Measurements from ENCODE around the gene ALPK3. TPM values are rescaled to one million over a fixed set of nuclear protein-coding genes. Genes with fewer than 3 reads are reported as not detected.

ALPK3 gene
- total and polyA plus RNA-seq, 2 donors, result 1.1 to 1.3 TPM

- WGBS, result 97% methylated on average over 9 of the region's 9 CpGs
- DNase-seq (ENCODE audit: low read depth in 6 of 9, low spot score in 9 of 9), result no peak
- H3K27me3 ChIP-seq (ENCODE audit: control insufficient read depth in 2 of 2, insufficient read depth in 1 of 2, low read length in 1 of 2), result no peaks in the 10 kb centered on the region
- H3K9me3 ChIP-seq (ENCODE audit: control insufficient read depth in 2 of 2, insufficient read depth in 1 of 2, low read length in 1 of 2), result no peaks in the 10 kb centered on the region
- H3K4me3 ChIP-seq (ENCODE audit: low read length in 2 of 2), result no peak overlapping the region
- H3K36me3 ChIP-seq (ENCODE audit: control insufficient read depth in 2 of 2, insufficient read depth in 2 of 2, low read length in 1 of 2), result no peaks in the 10 kb centered on the region
- no peaks in the 10 kb centered on the region for H3K4me1 ChIP-seq (ENCODE audit: control insufficient read depth in 2 of 2, insufficient read depth in 2 of 2, low read length in 2 of 2)
- H3K27ac ChIP-seq (ENCODE audit: low read depth in 1 of 2, low read length in 1 of 2), result no peak overlapping the region
These were observed 10.1 kb downstream of the ALPK3 start for GRCh38 chr15:84827246-84827645.

GRCh38 chr15:84828086-84828908 is 11.1 kb downstream of the ALPK3 start:
- no peaks in the 10 kb centered on the region for H3K4me1 ChIP-seq (ENCODE audit: control insufficient read depth in 2 of 2, insufficient read depth in 2 of 2, low read length in 2 of 2)
- WGBS, result 96% methylated on average over 14 of the region's 14 CpGs
- DNase-seq (ENCODE audit: low read depth in 6 of 9, low spot score in 9 of 9), result no peak
- no peaks in the 10 kb centered on the region for H3K27me3 ChIP-seq (ENCODE audit: control insufficient read depth in 2 of 2, insufficient read depth in 1 of 2, low read length in 1 of 2)
- no peak overlapping the region for H3K4me3 ChIP-seq (ENCODE audit: low read length in 2 of 2)
- H3K36me3 ChIP-seq (ENCODE audit: control insufficient read depth in 2 of 2, insufficient read depth in 2 of 2, low read length in 1 of 2), result no peaks in the 10 kb centered on the region
- H3K9me3 ChIP-seq (ENCODE audit: control insufficient read depth in 2 of 2, insufficient read depth in 1 of 2, low read length in 1 of 2), result no peaks in the 10 kb centered on the region
- H3K27ac ChIP-seq (ENCODE audit: low read depth in 1 of 2, low read length in 1 of 2), result no peak overlapping the region

GRCh38 chr15:84829428-84829827 is 12.3 kb downstream of the ALPK3 start:
- 96% methylated on average over 8 of the region's 8 CpGs for WGBS
- no peaks in the 10 kb centered on the region for H3K9me3 ChIP-seq (ENCODE audit: control insufficient read depth in 2 of 2, insufficient read depth in 1 of 2, low read length in 1 of 2)

GRCh38 chr15:84830036-84830435 is 12.9 kb downstream of the ALPK3 start:
- Histone ChIP-seq H3K36me3 (ENCODE audit: control insufficient read depth in 2 of 2, insufficient read depth in 2 of 2, low read length in 1 of 2) (no peaks in the 10 kb centered on the region), H3K4me1 (ENCODE audit: control insufficient read depth in 2 of 2, insufficient read depth in 2 of 2, low read length in 2 of 2) (no peaks in the 10 kb centered on the region)

More at GRCh38 chr15:84829428-84829827, 12.3 kb downstream of the ALPK3 start:
- Histone ChIP-seq H3K27me3 (ENCODE audit: control insufficient read depth in 2 of 2, insufficient read depth in 1 of 2, low read length in 1 of 2) (no peaks in the 10 kb centered on the region), H3K36me3 (ENCODE audit: control insufficient read depth in 2 of 2, insufficient read depth in 2 of 2, low read length in 1 of 2) (no peaks in the 10 kb centered on the region), H3K4me1 (ENCODE audit: control insufficient read depth in 2 of 2, insufficient read depth in 2 of 2, low read length in 2 of 2) (no peaks in the 10 kb centered on the region), H3K4me3 (ENCODE audit: low read length in 2 of 2) (no peak overlapping the region), H3K27ac (ENCODE audit: low read depth in 1 of 2, low read length in 1 of 2) (no peak overlapping the region)
- no peak for DNase-seq (ENCODE audit: low read depth in 6 of 9, low spot score in 9 of 9)

GRCh38 chr15:84831028-84831427 is 13.9 kb downstream of the ALPK3 start:
- 94% methylated on average over 5 of the region's 5 CpGs for WGBS
- Histone ChIP-seq H3K27ac (ENCODE audit: low read depth in 1 of 2, low read length in 1 of 2) (no peak overlapping the region), H3K4me3 (ENCODE audit: low read length in 2 of 2) (no peak overlapping the region), H3K27me3 (ENCODE audit: control insufficient read depth in 2 of 2, insufficient read depth in 1 of 2, low read length in 1 of 2) (no peaks in the 10 kb centered on the region), H3K4me1 (ENCODE audit: control insufficient read depth in 2 of 2, insufficient read depth in 2 of 2, low read length in 2 of 2) (no peaks in the 10 kb centered on the region), H3K36me3 (ENCODE audit: control insufficient read depth in 2 of 2, insufficient read depth in 2 of 2, low read length in 1 of 2) (no peaks in the 10 kb centered on the region), H3K9me3 (ENCODE audit: control insufficient read depth in 2 of 2, insufficient read depth in 1 of 2, low read length in 1 of 2) (no peaks in the 10 kb centered on the region)
- DNase-seq (ENCODE audit: low read depth in 6 of 9, low spot score in 9 of 9), result no peak

More at GRCh38 chr15:84830036-84830435, 12.9 kb downstream of the ALPK3 start:
- no peaks in the 10 kb centered on the region for H3K9me3 ChIP-seq (ENCODE audit: control insufficient read depth in 2 of 2, insufficient read depth in 1 of 2, low read length in 1 of 2)
- H3K27ac ChIP-seq (ENCODE audit: low read depth in 1 of 2, low read length in 1 of 2), result no peak overlapping the region
- H3K27me3 ChIP-seq (ENCODE audit: control insufficient read depth in 2 of 2, insufficient read depth in 1 of 2, low read length in 1 of 2), result no peaks in the 10 kb centered on the region
- no peak overlapping the region for H3K4me3 ChIP-seq (ENCODE audit: low read length in 2 of 2)
- WGBS, result 94% methylated on average over 2 of the region's 2 CpGs
- DNase-seq (ENCODE audit: low read depth in 6 of 9, low spot score in 9 of 9), result no peak

- no peaks in the 10 kb centered on the region for H3K9me3 ChIP-seq (ENCODE audit: control insufficient read depth in 2 of 2, insufficient read depth in 1 of 2, low read length in 1 of 2)
- WGBS, result 91% methylated on average over 2 of the region's 2 CpGs
- H3K4me3 ChIP-seq (ENCODE audit: low read length in 2 of 2), result no peak overlapping the region
- H3K36me3 ChIP-seq (ENCODE audit: control insufficient read depth in 2 of 2, insufficient read depth in 2 of 2, low read length in 1 of 2), result no peaks in the 10 kb centered on the region
- H3K27me3 ChIP-seq (ENCODE audit: control insufficient read depth in 2 of 2, insufficient read depth in 1 of 2, low read length in 1 of 2), result no peaks in the 10 kb centered on the region
- DNase-seq (ENCODE audit: low read depth in 6 of 9, low spot score in 9 of 9), result no peak
- H3K4me1 ChIP-seq (ENCODE audit: control insufficient read depth in 2 of 2, insufficient read depth in 2 of 2, low read length in 2 of 2), result no peaks in the 10 kb centered on the region
- no peak overlapping the region for H3K27ac ChIP-seq (ENCODE audit: low read depth in 1 of 2, low read length in 1 of 2)
These were observed 14.5 kb downstream of the ALPK3 start for GRCh38 chr15:84831613-84832012.

- no peaks in the 10 kb centered on the region for H3K36me3 ChIP-seq (ENCODE audit: control insufficient read depth in 2 of 2, insufficient read depth in 2 of 2, low read length in 1 of 2)
- no peak overlapping the region for H3K27ac ChIP-seq (ENCODE audit: low read depth in 1 of 2, low read length in 1 of 2)
- no peaks in the 10 kb centered on the region for H3K4me1 ChIP-seq (ENCODE audit: control insufficient read depth in 2 of 2, insufficient read depth in 2 of 2, low read length in 2 of 2)
- no peaks in the 10 kb centered on the region for H3K9me3 ChIP-seq (ENCODE audit: control insufficient read depth in 2 of 2, insufficient read depth in 1 of 2, low read length in 1 of 2)
- DNase-seq (ENCODE audit: low read depth in 6 of 9, low spot score in 9 of 9), result no peak
- H3K27me3 ChIP-seq (ENCODE audit: control insufficient read depth in 2 of 2, insufficient read depth in 1 of 2, low read length in 1 of 2), result no peaks in the 10 kb centered on the region
- WGBS, result over 99% methylated on average over 2 of the region's 2 CpGs
- no peak overlapping the region for H3K4me3 ChIP-seq (ENCODE audit: low read length in 2 of 2)
These were observed 15.4 kb downstream of the ALPK3 start for GRCh38 chr15:84832448-84833040.

GRCh38 chr15:84833447-84834228 is 16.5 kb downstream of the ALPK3 start:
- 85% methylated on average over 4 of the region's 4 CpGs for whole genome bisulfite sequencing
- Histone ChIP-seq H3K27ac (ENCODE audit: low read depth in 1 of 2, low read length in 1 of 2) (no peak overlapping the region), H3K36me3 (ENCODE audit: control insufficient read depth in 2 of 2, insufficient read depth in 2 of 2, low read length in 1 of 2) (no peaks in the 10 kb centered on the region), H3K9me3 (ENCODE audit: control insufficient read depth in 2 of 2, insufficient read depth in 1 of 2, low read length in 1 of 2) (no peaks in the 10 kb centered on the region), H3K27me3 (ENCODE audit: control insufficient read depth in 2 of 2, insufficient read depth in 1 of 2, low read length in 1 of 2) (no peaks in the 10 kb centered on the region), H3K4me3 (ENCODE audit: low read length in 2 of 2) (no peak overlapping the region), H3K4me1 (ENCODE audit: control insufficient read depth in 2 of 2, insufficient read depth in 2 of 2, low read length in 2 of 2) (no peaks in the 10 kb centered on the region)
- DNase-seq (ENCODE audit: low read depth in 6 of 9, low spot score in 9 of 9), result no peak

Data from thymus (tissue), 11 donors.